LNCaP clone FGC (cell line): Measurements from ENCODE around the gene MT1H.

Experiments used
- DNase-seq: peaks from one replicate; pipeline ENCODE4 v3.0.0-alpha.2; 2011; ENCODE audit warnings: low read depth
- H3K4me3 ChIP-seq: 2 replicates; pipeline ENCODE4 v1.5.1; 2011; ENCODE audit warnings: mild to moderate bottlenecking, low read depth, low read length, control low read depth
- TF ChIP-seq, protein P1 (sequence below): IDR thresholded peaks from 2 replicates; pipeline ENCODE4 v1.5.1; 2012; ENCODE audit warnings: mild to moderate bottlenecking; ENCODE audit not compliant: control insufficient read depth, insufficient read depth; ENCODE audit errors: extremely low read depth

The MT1H gene

DNA sequence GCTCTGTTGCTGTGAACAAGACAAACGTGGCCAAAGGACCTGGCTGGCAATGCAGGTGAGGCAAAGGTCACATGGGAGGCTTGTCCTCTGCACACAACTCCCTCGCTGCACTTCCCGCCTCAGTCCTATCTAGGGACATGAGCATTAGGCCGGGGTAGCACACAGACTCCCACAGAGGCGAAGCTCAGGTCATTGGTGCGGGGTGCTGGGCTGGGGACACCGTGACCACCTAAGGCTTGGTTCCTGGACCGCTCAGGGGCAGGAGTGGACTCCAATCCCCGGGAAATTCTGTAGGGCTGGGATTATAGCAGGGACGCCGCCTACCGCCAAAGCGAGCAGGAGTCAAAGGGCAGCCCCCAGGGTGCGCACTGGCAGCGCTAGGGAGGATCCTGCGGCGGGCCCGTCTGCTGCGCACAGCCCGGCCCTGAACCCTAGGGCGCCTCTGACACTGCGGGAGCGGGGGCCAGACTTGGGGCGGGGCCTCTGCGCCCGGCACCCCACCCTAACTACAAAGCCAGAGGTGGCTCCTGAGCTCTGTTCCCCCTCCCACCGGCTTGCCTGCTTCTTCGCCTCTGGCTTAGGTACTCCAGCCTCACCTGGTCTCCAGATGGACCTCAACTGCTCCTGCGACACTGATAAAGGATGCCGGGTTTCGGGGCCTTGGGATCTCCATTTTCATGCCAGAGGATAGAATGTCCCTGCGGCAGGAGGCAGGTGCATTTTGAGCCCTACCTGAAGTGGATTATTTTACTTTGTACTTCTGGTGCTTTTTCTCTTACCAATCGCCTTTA, 21.8 kb upstream of the MT1H start:
- TF ChIP-seq, protein P1, sequence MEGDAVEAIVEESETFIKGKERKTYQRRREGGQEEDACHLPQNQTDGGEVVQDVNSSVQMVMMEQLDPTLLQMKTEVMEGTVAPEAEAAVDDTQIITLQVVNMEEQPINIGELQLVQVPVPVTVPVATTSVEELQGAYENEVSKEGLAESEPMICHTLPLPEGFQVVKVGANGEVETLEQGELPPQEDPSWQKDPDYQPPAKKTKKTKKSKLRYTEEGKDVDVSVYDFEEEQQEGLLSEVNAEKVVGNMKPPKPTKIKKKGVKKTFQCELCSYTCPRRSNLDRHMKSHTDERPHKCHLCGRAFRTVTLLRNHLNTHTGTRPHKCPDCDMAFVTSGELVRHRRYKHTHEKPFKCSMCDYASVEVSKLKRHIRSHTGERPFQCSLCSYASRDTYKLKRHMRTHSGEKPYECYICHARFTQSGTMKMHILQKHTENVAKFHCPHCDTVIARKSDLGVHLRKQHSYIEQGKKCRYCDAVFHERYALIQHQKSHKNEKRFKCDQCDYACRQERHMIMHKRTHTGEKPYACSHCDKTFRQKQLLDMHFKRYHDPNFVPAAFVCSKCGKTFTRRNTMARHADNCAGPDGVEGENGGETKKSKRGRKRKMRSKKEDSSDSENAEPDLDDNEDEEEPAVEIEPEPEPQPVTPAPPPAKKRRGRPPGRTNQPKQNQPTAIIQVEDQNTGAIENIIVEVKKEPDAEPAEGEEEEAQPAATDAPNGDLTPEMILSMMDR: no peak
- no peak overlapping the region for H3K4me3 ChIP-seq
- DNase-seq: no peak

DNA sequence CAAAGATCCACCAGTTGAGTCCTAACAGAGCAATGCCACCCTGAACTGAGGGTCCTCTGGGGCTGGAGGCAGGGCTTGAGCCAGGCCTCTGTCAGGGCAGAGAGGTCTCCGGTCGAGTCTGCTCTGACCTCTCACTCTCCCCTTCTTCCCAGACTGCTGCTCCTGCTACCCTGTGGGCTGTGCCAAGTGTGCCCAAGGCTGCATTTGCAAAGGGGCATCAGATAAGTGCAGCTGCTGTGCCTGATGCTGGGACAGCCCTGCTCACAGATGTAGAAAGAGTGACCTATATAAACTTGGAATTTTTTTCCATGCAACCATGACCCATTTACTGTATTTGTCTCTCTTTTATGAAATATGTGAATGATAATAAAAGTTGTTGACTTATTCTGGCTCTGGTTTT, 20.3 kb upstream of the MT1H start:
- no peak overlapping the region for H3K4me3 ChIP-seq
- no peak for DNase-seq
- TF ChIP-seq, protein P1: no peak

DNA sequence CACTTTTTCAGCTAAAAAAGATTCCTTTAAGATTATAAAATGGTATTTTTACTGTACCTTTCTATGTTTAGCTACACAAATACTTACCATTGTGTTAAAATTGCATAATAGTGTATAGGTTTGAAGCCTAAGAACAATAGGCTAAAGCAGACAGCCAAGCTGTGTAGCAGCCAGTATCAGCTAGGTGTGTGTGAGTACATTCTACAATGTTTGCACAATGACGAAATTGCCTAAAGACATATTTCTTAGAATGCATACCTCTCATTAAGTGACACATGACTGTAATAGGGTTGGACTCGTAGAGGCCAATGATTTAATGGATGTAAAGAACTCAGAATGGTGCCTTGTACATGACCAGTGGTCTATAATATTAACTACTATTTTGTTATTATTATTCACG, 19.8 kb upstream of the MT1H start:
- DNase-seq: no peak
- H3K4me3 ChIP-seq: no peak overlapping the region
- TF ChIP-seq, protein P1: no peak

- TF ChIP-seq, protein P1: no peak
- H3K4me3 ChIP-seq: no peak within 1 kb of the TSS
- DNase-seq: no peak
Measured at GRCh38 chr16:56651586-56651985, 18.0 kb upstream of the MT1H start, which contains the start of gene MT1B. Gene MT1B, plus strand, starts transcription at chr16:56651886. Its CDS starts 68 bp downstream, at chr16:56651954.

DNA sequence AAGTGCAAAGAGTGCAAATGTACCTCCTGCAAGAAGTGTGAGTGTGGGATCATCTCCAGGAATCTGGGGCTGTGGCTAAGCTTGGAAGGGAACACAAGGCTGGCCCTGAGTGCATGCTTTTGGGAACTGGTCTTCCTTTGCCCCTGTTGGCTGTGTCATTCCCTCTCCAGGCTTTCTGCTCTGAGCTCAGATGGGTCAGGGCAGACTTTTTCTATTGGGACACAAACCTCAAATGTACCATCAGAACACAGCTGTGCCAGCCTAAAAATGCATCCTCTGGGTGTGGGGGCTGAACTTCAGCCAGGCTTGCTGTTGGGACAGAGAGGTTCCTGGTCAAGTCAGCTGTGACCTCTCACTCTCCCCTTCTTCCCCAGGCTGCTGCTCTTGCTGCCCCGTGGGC, 17.0 kb upstream of the MT1H start:
- DNase-seq: no peak
- TF ChIP-seq, protein P1: no peak
- no peak overlapping the region for H3K4me3 ChIP-seq

GRCh38 chr16:56653218-56653617, 16.4 kb upstream of the MT1H start:
- H3K4me3 ChIP-seq: no peak overlapping the region
- TF ChIP-seq, protein P1: no peak
- DNase-seq: no peak

DNA sequence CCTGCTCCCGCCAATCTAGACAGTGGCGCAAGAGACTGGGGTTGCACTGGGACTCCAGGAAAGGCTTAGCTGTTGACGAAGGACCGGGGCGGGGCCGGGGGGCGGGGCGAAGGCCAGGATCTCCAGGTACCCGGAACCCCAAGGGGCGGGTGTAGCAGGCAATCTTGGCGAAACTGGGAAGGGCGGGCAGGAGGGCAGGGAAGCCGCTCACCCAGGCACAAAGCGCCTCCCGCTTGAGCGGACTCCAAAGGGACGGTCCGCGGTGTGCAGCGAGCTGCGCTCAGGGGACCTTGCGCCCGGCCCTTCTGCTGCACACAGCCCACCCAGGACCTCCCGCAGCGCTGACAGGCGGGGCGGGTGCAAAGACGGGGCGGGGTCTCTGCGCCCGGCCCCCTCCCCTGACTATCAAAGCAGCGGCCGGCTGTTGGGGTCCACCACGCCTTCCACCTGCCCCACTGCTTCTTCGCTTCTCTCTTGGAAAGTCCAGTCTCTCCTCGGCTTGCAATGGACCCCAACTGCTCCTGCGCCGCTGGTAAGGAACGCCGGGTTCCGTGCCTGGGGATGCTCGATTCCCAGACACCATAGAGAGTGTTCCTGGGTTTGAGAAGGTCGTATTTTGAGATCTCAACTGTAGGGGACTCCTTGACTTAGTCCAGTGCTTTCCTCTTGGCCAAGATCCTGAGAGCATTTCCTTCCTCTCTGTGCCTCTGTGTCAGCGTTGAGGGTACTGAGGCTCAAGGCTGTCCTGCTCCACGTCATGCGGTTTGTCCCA, 11.9 kb upstream of the MT1H start, which contains the start of gene MT1F:
Gene MT1F (plus strand): TSS at position 405 of the 772 bp plus-strand sequence. CDS start 100 bp downstream, at position 505.
- H3K4me3 ChIP-seq: peak within 1 kb of the TSS; percentile 54
- TF ChIP-seq, protein P1: no peak
- peak; percentile 45 for DNase-seq
